ENCODE data around the gene BEX4. TPM values are rescaled to one million over a fixed set of nuclear protein-coding genes. Genes with fewer than 3 reads are reported as not detected.

The BEX4 gene
- total and polyA plus RNA-seq, 2 of the 4 experiments (the other 2 are of a cell fraction): 0.54 to 6.8 TPM

DNA sequence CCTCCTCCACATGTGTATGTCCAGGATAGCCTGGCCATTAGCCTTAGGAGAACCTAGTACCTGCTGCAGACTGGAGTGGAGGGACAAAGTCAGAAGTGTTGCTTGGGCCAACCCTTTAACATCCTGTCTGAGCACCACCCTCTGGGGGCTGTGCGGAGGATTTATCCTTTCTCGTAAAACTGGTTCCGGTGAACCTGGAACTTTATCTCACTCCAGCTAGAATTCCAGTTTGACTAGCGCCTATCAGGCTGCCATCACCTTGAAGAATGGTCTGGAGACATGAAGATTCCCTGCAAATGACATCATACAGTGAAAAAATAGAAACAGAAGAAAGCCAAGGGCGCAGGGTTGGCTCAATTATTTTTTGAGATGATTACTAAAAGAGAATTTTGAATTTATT, 36.1 kb downstream of the BEX4 start:
- Histone ChIP-seq H2BK5ac (ENCODE audit: low read depth, low read length, poor library complexity, severe bottlenecking) (no peak overlapping the region), H2BK15ac (ENCODE audit: low read depth, low read length) (no peak overlapping the region)
- intact Hi-C loops (cut with micrococcal nuclease): no loop called here

More for the DNA sequence above, 36.1 kb downstream of the BEX4 start:
- H3K18ac ChIP-seq (ENCODE audit: low read depth, low read length): no peak overlapping the region
- no CpG with 5 or more reads among the region's 5 CpGs for WGBS, 2 experiments (ENCODE audit: extremely low coverage in 2 of 2, insufficient read length in 1 of 2)
- no peaks in the 10 kb centered on the region for H3K9me1 ChIP-seq (ENCODE audit: insufficient read depth, low read length)
- no peak overlapping the region for H2AK9ac ChIP-seq (replicated peaks; ENCODE audit: low read depth, low read length, poor library complexity)
- peaks cover 4% of the 10 kb centered on the region; the same call in 1 of the 2 replicates for H4K20me1 ChIP-seq (ENCODE audit: insufficient read depth, low read length)
- no peak overlapping the region for H3K9ac ChIP-seq (ENCODE audit: low read depth, low read length)
- no peak overlapping the region for H4K8ac ChIP-seq (ENCODE audit: low read depth in 2 of 2, low read length in 2 of 2)
- peaks cover 2% of the 10 kb centered on the region; the same call in 1 of the 2 replicates for H3K27me3 ChIP-seq (ENCODE audit: control insufficient read depth, insufficient read depth, low read length)
- no peak overlapping the region for H4K5ac ChIP-seq (ENCODE audit: low read depth, low read length)
- H3K23ac ChIP-seq (ENCODE audit: low read depth, low read length): no peak overlapping the region
- peaks cover 2% of the 10 kb centered on the region; the same call in 1 of the 2 replicates for H3K36me3 ChIP-seq (ENCODE audit: control insufficient read depth, insufficient read depth, low read length)
- no peak overlapping the region for H3K4me3 ChIP-seq (ENCODE audit: insufficient read depth, low read depth, low read length)
- no peaks in the 10 kb centered on the region for H3K9me3 ChIP-seq (ENCODE audit: control insufficient read depth, insufficient read depth, low read length)
- peaks cover 0 to 17% of the 10 kb centered on the region in 2 experiments; a peak in 3 of 4 replicates for H3K79me1 ChIP-seq (ENCODE audit: low read depth in 1 of 2, low read length in 2 of 2)
- H3K14ac ChIP-seq (replicated peaks; ENCODE audit: low read depth, low read length): no peak overlapping the region
- ATAC-seq (ENCODE audit: low read depth) (no peak), DNase-seq (no peak)
- H3K56ac ChIP-seq (ENCODE audit: extremely low read depth, insufficient read depth, low read length): no peak overlapping the region
- no peak overlapping the region for H3K27ac ChIP-seq (ENCODE audit: insufficient read depth, low read length)
- no peak overlapping the region for H4K91ac ChIP-seq (ENCODE audit: insufficient read depth, low read depth, low read length)
- in situ Hi-C loops (cut with MboI; ENCODE audit: low sequenced_read_pairs): no loop called here
- no peak overlapping the region for H2BK120ac ChIP-seq (ENCODE audit: low read depth, low read length)
- ChIA-PET POLR2A (ENCODE audit: unreplicated experiment) (no interaction called here), CTCF (interaction anchor here (0.7 kb wide), 1 partner anchor 217 kb away, joined by 3 read pairs; no protein-coding TSS in a partner anchor)
- H2BK20ac ChIP-seq (ENCODE audit: low read depth, low read length): no peak overlapping the region
- H3K4ac ChIP-seq (ENCODE audit: low read depth, low read length): no peak overlapping the region
- H3K4me1 ChIP-seq (ENCODE audit: control insufficient read depth, insufficient read depth, low read length): no peaks in the 10 kb centered on the region
- no peak overlapping the region for H3K4me2 ChIP-seq (ENCODE audit: low read depth, low read length)
- no TSS peak for BruUV-seq (replicated peaks)
- dilution Hi-C loops (cut with HindIII; ENCODE audit: low sequenced_read_pairs, unreplicated experiment): no loop called here
- no peak overlapping the region for H2AK5ac ChIP-seq (ENCODE audit: low read depth, low read length)
- H2AFZ ChIP-seq (replicated peaks; ENCODE audit: low read length, poor library complexity): no peak overlapping the region
- TF ChIP-seq RAD21 (IDR thresholded peaks at IDR 0.05; ENCODE audit: low read length): no peak
- no peak for TF ChIP-seq RCOR1 (IDR thresholded peaks at IDR 0.05; ENCODE audit: insufficient replicate concordance, low read length)
- TF ChIP-seq, protein P1, sequence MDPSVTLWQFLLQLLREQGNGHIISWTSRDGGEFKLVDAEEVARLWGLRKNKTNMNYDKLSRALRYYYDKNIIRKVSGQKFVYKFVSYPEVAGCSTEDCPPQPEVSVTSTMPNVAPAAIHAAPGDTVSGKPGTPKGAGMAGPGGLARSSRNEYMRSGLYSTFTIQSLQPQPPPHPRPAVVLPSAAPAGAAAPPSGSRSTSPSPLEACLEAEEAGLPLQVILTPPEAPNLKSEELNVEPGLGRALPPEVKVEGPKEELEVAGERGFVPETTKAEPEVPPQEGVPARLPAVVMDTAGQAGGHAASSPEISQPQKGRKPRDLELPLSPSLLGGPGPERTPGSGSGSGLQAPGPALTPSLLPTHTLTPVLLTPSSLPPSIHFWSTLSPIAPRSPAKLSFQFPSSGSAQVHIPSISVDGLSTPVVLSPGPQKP (IDR thresholded peaks at IDR 0.05; ENCODE audit: borderline replicate concordance, low read depth, low read length): no peak
- TF ChIP-seq MAZ (IDR thresholded peaks at IDR 0.05; ENCODE audit: borderline replicate concordance, low read depth, low read length): no peak
- TF ChIP-seq, protein P2, sequence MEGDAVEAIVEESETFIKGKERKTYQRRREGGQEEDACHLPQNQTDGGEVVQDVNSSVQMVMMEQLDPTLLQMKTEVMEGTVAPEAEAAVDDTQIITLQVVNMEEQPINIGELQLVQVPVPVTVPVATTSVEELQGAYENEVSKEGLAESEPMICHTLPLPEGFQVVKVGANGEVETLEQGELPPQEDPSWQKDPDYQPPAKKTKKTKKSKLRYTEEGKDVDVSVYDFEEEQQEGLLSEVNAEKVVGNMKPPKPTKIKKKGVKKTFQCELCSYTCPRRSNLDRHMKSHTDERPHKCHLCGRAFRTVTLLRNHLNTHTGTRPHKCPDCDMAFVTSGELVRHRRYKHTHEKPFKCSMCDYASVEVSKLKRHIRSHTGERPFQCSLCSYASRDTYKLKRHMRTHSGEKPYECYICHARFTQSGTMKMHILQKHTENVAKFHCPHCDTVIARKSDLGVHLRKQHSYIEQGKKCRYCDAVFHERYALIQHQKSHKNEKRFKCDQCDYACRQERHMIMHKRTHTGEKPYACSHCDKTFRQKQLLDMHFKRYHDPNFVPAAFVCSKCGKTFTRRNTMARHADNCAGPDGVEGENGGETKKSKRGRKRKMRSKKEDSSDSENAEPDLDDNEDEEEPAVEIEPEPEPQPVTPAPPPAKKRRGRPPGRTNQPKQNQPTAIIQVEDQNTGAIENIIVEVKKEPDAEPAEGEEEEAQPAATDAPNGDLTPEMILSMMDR (conservative IDR thresholded peaks at IDR 0.05; ENCODE audit: low read depth, low read length): no peak
- TF ChIP-seq MXI1 (IDR thresholded peaks at IDR 0.05; ENCODE audit: borderline replicate concordance, low read depth, low read length): no peak
- TF ChIP-seq MAFK (IDR thresholded peaks at IDR 0.05; ENCODE audit: low read depth, low read length): no peak
- TF ChIP-seq FOS (IDR thresholded peaks at IDR 0.05; ENCODE audit: low read depth, low read length): no peak
- TF ChIP-seq CEBPB (IDR thresholded peaks at IDR 0.05; ENCODE audit: low read depth, low read length): no peak
- TF ChIP-seq NFE2L2 (IDR thresholded peaks at IDR 0.05; ENCODE audit: low read depth, low read length): no peak
- no peak for TF ChIP-seq BHLHE40 (IDR thresholded peaks at IDR 0.05; ENCODE audit: low read depth, low read length)
